ENCODE data around the gene ASGR1.
A peak's percentile ranks its signal among the peaks of the same experiment; 100 is the strongest.
"Not testable (repeated sequence)": the region's sequence is repeated elsewhere in the genome, so short reads cannot be mapped to it uniquely, and the experiment has no call there.

The ASGR1 gene

GRCh38 chr17:7190276-7190917 lies 11.2 kb upstream of the ASGR1 start:
- DNase-seq, result no peak

- no peak for DNase-seq
Observed at GRCh38 chr17:7186241-7186640, 7.1 kb upstream of the ASGR1 start.

DNA sequence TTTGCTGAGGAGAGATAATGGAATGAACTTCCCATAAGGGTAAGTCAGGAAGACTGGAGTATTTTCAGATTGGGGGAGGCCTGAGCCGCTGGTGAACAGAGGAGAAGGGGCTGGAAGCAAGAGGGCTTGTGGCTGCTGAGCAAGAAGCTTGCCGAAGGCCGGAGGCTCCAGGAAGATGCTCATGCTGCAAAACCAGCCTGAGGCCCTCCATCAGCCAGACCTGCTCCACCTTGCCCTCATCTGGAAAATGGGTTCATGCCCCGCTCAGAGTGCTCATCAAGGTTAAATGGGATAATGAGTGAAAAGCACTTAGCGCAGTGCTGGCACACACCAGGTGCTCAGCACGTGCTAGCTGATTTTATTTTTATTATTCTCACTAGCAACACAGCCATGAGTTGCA lies 5.5 kb upstream of the ASGR1 start:
- no peak for DNase-seq

DNA sequence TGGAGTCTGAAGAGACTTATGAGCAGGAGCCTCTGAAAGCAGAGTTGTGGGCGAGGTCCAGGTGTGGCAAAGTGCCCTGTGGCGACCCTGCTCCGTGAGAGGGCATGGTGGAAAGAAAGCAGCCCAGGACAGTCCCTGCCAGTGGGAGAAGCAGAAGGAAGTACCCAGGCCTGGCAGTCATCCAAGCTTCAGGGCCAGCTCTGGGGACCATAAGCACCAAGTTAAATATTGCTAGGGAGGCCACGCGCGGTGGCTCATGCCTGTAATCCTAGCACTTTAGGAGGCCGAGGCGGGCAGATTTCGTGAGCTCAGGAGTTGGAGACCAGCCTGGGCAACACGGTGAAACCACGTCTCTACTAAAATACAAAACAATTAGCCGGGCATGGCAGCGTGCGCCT lies 4.9 kb upstream of the ASGR1 start:
- no peak for DNase-seq

- no peak for DNase-seq
Observed at GRCh38 chr17:7183433-7184090, 4.4 kb upstream of the ASGR1 start.

DNA sequence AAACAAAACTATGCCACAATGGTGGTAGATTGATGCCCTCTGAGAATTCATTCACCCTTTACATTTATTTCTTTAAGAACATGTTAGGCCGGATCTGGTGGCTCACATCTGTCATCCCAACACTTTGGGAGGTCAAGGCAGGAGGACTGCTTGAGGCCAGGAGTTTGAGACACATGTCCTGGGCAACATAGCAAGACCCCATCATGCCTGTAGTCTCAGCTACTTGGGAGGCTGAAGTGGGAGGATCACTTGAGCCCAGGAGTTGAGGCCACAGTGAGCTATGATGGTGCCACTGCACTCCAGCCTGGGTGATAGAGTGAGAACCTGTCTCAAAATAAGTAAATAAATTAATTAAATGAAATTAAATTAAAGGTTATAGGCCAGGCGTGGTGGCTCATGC lies 2.9 kb upstream of the ASGR1 start:
- DNase-seq, result not testable (repeated sequence)

- no peak for DNase-seq
Observed at GRCh38 chr17:7178973-7179316, 225 bp downstream of the ASGR1 start.

- DNase-seq, result peak; percentile 21 to 41
Observed at GRCh38 chr17:7177954-7178477, 1.2 kb downstream of the ASGR1 start.

DNA sequence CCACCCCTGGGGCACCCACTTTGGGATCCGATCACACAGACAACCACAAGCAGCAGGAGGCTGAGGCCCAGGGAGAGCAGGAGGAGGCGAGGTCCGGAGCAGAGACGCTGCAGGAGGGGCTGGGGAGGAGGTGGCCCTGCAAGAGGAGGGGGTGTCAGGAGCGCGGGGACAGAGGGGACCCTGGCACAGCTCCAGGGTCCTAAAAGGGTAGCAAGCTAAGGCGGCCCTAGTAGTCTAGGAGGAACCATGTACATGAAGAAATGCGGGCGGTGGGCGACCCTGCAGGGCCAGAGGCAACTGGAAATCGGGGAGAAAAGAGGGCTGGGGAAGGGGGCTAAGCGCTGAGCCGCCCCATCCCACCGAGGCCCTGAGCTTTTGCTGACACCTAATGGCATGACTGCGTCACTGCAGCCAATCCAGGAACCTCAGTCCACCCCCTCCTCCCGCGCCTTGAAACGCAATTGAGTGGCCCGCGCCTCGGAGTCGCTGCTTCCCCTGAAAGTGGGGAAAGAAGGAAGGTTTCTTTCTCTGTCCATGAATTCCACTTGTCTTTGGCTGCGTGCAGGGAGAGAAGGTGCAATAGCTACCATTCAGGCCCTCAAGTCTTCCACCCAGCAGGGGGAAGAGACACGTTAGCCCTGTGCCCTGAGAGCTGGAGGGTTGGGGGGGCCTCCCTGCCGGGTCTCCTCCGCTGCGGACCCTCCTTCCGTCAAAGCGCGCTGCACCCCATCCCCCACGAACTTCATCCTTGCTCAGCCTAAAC lies 1.8 kb downstream of the ASGR1 start:
- DNase-seq, result peak; percentile 56 to 63

DNA sequence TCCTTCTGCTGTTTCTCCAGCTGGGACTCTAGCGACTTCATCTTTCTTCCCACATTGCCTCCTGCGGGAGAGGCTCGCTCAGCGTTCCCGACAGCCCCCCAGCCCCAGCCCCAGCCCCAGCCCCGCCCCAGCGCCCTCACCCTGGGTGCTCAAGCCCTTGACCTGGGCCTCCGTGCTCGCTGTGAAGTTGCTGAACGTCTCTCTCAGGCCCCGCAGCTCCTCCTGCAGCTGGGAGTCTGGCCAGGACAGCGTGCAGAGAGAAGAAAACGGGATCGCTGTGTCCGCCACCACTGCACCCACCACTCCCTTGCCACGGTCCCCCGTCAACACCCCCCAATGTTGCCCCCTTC lies 2.4 kb downstream of the ASGR1 start:
- no peak for DNase-seq

DNA sequence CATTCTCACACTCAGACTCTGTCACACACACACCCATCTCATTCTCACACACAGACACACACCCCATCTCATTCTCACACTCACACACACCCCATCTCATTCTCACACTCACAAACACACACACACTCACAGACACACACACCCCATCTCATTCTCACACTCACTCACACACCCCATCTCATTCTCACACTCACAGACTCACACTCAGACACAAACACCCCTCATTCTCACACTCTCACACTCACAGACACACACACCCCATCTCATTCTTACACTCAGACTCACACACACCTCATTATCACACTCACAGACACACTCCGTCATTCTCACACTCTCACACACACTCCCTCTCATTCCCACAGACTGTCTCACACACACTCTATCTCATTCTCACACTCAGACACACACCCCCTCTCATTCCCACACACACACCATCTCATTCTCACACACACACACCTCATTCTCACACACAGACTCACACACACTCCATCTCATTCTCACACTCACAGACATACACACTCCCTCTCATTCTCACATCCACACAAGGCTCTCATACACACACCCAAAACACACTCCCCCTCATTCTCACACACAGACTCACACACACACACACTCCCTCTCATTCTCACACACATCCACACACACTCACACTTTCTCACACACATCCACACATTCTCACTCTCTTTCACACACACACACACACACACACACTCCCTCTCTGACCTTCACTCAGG lies 2.9 kb downstream of the ASGR1 start:
- no peak for DNase-seq

GRCh38 chr17:7175330-7175733 lies 3.8 kb downstream of the ASGR1 start:
- no peak for DNase-seq

DNA sequence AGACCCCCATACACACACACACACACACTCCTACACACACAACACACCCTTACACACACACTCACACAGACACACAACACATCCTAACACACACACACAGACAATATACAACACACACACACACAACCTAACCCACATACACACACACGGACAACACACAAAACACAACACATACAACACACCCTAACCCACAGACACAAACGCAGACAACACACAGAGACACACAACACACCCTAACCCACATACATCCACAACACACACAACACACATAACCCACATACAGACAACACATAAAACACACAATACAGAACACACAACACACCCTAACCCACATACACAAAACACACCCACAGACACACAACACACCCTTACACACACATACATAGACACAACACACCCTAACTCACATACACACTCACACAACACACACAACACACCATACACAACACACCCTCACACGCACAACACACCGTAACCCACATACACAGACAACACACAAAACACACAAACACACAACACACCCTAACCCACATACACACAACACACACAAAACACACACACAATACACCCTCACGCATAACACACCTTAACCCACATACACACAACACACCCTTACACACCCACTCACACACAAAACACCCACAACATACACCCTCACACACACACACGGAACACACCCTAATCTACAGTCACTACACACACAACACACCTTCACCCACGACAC lies 4.4 kb downstream of the ASGR1 start:
- DNase-seq, result no peak

DNA sequence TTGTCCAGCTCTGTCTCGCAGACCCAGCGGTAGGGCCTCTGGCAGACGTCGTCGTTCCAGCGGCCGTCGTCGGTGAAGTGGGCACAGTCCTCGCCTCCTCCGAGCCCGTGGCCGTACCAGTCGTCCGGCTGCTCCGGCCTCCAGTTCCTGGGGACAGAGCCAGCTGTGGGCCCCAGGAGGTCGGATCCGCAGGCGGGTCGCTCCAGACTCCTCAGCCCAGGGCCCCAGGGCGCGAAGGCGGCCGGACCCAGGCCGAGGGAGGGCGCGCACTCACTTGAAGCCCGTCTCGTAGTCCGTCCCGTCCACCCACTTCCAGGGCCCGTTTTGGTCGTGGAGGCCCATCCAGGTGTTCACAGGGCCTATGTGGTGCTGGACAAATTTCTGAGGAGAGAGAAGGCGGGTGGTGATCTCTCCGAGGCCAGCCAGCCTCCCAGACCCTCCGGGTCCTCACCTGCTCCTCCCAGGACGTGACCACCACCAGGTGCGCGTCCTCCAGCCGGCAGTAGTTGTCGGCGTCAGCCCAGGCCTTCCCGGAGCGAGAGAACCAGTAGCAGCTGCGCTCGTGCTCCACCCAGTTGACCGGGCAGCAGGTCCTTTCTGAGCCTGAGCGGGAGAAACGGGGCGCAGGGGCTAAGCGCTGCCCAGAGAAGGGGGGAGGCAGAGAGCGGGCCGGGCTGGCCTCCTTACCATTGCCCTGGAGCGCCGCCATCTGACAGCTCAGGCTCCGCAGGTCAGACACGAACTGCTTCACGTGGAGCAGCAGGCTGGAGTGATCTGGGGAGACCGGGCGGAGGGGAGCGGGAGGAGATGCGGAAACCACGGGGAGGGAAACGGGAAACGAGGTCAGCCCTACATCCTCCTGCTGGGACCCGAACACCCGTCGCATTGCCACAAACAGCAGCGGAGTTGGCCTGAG lies 5.2 kb downstream of the ASGR1 start:
- DNase-seq, result no peak

- not testable (repeated sequence) for DNase-seq
Observed at GRCh38 chr17:7172522-7173191, 6.5 kb downstream of the ASGR1 start.

DNA sequence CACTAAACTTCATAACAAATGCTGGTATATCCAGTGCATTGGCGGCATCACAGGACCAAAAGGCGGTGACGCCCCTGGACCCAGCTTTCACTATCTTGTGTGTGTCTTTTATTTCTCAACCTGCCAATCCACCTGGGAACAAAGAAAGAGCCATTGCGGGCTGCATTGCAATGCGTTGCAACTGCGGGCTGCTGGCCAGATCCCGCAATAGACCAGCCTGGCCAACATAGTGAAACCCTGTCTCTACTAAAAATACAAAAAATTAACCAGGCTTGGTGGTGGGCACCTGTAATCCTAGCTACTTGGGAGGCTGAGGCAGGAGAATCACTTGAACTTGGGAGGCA lies 9.6 kb downstream of the ASGR1 start:
- DNase-seq, result not testable (repeated sequence)

DNA sequence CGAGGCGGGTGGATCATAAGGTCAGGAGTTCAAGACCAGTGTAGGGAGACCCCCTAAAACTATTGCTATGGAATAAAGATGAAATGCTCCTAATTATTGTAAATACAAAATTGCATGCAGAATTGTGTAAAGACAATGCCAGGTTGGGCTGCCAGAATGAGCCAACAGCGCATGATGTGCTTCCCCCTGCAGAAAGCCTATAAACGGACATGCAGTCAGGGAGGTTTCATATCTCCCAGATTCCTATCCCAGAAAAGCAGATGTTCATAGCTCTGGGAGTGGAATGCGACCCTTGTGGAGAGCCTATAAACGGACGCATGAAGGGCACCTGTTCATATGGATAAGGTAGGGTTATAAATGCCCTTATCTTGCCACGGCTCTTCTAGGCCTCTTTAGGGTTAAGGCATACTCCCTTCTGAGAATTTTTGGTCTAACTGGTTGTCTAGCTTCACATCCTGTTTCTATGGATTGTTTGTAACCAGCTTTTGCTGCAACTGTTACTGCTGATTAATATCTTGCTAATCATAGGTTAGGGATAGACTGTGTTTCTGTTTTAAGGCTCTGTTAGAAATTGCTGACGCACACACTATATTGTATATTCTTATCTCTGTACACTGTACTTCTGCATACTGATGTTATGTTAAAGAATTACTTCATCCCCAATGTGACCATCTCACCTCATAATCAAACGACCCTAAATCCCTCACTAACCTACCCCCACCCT lies 10.2 kb downstream of the ASGR1 start:
- not testable (repeated sequence) for DNase-seq

DNA sequence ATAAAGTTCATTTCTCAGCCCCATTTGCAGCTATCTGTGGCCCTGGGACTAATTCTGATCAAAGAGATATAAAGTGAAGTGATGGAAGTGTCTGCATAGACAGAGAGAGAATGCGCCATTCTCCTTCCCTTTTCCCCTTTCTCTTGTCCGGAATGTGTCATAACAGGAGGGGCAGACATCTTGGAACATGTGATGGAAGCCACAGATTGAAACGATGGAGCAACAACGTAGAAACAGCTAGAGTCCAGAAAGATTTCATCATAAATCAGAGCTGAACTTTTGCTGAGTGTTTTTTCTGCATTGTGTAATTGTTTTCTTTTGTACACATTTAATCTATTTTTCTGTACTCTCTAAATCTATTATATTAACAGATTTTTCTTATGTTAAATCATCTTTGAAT lies 11.3 kb downstream of the ASGR1 start:
- DNase-seq, result no peak

DNA sequence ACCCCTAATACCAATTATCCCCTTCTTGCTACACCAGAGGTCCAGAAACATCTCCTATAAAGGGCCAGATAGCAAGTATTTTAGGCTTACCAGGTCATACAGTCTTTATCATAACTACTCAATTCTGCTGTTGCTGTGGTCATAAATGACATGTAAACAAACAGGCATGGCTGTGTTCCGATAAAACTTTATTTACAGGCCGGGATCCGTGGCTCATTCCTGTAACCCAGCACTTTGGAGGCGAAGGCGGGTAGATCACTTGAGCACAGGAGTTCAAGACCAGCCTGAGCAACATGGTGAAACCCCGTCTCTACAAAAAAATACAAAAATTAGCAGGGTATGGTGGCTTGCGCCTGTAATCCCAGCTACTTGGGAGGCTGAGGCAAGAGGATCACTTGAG lies 12.3 kb downstream of the ASGR1 start:
- no peak for DNase-seq

DNA sequence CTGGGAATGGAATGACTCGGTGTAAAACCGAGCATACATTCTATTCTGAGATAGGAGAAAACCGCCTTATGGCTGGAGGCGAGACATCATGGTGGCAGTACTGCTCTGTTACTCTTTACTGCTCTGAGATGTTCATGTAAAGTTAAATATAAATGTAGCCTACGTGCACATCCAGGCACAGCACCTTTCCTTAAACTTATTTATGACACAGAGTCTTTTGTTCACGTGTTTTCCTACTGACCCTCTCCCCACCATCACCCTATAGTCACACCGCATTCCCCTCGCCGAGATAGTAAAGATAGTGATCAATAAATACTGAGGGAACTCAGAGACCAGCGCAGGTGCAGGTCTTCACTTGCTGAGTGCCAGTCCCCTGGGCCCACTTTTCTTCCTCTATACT lies 19.6 kb downstream of the ASGR1 start:
- DNase-seq, result not testable (repeated sequence)

All from NCI-H1930 (cell line).